ENCODE results near the gene ZNF93. TPM values are rescaled to one million over a fixed set of nuclear protein-coding genes. Genes with fewer than 3 reads are reported as not detected.

Gene ZNF93
- total and polyA plus RNA-seq, 2 of the 8 experiments (the other 6 are each of a cell fraction or from before 2014, with no cell fraction given), result 40.8 to 61.8 TPM

- Histone ChIP-seq H2BK5ac (ENCODE audit: low read depth, low read length) (no peak overlapping the region), H4K20me1 (replicated peaks in 1 of 2; ENCODE audit: control insufficient read depth in 1 of 2, insufficient read depth in 2 of 2, low read length in 2 of 2) (peaks cover 16 to 18% of the 10 kb centered on the region in 2 experiments), H3K9me3 (ENCODE audit: insufficient read depth in 2 of 2, low read depth in 1 of 2, low read length in 1 of 2) (no peaks in the 10 kb centered on the region), H3K14ac (ENCODE audit: insufficient read length) (no peak overlapping the region), H3K36me3 (ENCODE audit: control insufficient read depth in 2 of 4, insufficient read depth in 4 of 4, low read length in 3 of 4) (peaks cover 3 to 10% (median 5%) of the 10 kb centered on the region in 4 experiments; a peak in 4 of 8 replicates), H3K23me2 (ENCODE audit: low read depth, low read length) (no peaks in the 10 kb centered on the region), H2AK5ac (ENCODE audit: low read depth, low read length) (no peak overlapping the region), H3K56ac (replicated peaks; ENCODE audit: insufficient read length, low read depth, low read length) (no peak overlapping the region), H3K4me2 (ENCODE audit: insufficient read depth in 1 of 2, low read depth in 2 of 2, low read length in 2 of 2) (no peak overlapping the region), H3K9ac (replicated peaks in 1 of 4; ENCODE audit: extremely low read depth in 1 of 4, low read depth in 3 of 4, low read length in 3 of 4) (no peak overlapping the region; a peak in 1 of 7 replicates), H3K18ac (ENCODE audit: extremely low read depth, low read length) (no peak overlapping the region), H3K4me1 (replicated peaks in 1 of 4; ENCODE audit: control insufficient read depth in 3 of 4, insufficient read depth in 4 of 4, low read length in 3 of 4) (peaks cover 0 to 3% (median 1%) of the 10 kb centered on the region in 4 experiments; a peak in 3 of 7 replicates), H2BK12ac (ENCODE audit: low read depth, low read length) (no peak overlapping the region), H2BK15ac (ENCODE audit: low read length) (no peak overlapping the region), H3K27ac (ENCODE audit: low read depth, low read length) (no peak overlapping the region), H2BK120ac (replicated peaks; ENCODE audit: low read depth, low read length) (no peak overlapping the region), H3K79me2 (ENCODE audit: control insufficient read depth in 1 of 2, insufficient read depth in 2 of 2, low read length in 2 of 2) (peaks cover 36 to 99% of the 10 kb centered on the region in 2 experiments), H2AFZ (ENCODE audit: low read length) (no peak overlapping the region), H4K91ac (replicated peaks; ENCODE audit: insufficient read length, low read length) (no peak overlapping the region), H3K4me3 (ENCODE audit: extremely low read depth in 1 of 4, insufficient read depth in 2 of 4, low read depth in 3 of 4, low read length in 4 of 4) (no peak overlapping the region), H4K8ac (ENCODE audit: extremely low read depth, insufficient read depth, low read length) (no peak overlapping the region), H2BK20ac (ENCODE audit: low read length) (no peak overlapping the region), H3K27me3 (replicated peaks in 1 of 4; ENCODE audit: control insufficient read depth in 3 of 4, extremely low read depth in 1 of 4, insufficient read depth in 3 of 4, low read length in 3 of 4) (no peaks in the 10 kb centered on the region), H3K79me1 (ENCODE audit: low read depth, low read length) (no peaks in the 10 kb centered on the region), H3K4ac (replicated peaks; ENCODE audit: insufficient read length, low read depth, low read length) (no peak overlapping the region), H3K23ac (ENCODE audit: insufficient read length) (no peak overlapping the region), H4K5ac (ENCODE audit: insufficient read length, low read depth, low read length) (no peak overlapping the region)
- DNase-seq (ENCODE audit: low read depth in 1 of 2, low spot score in 2 of 2) (no peak), FAIRE-seq (no peak)
- 100% methylated on average over 2 of the region's 2 CpGs; no CpG with 5 or more reads in 1 of the 2 experiments for WGBS, 2 experiments (ENCODE audit: extremely low coverage in 1 of 2, insufficient coverage in 1 of 2, insufficient read length in 1 of 2, insufficient replicate concordance in 2 of 2, low coverage in 1 of 2, low lambda C conversion rate in 2 of 2, missing lambda C conversion rate in 1 of 2)
- CTCF ChIA-PET (ENCODE audit: partially characterized antibody), result no interaction called here
- POLR2A ChIA-PET (ENCODE audit: partially characterized antibody), result interaction anchor here (9.9 kb wide), 1 partner anchor 9 kb away, joined by 127 read pairs; the partner anchor contains the start of gene ZNF93
Observed at GRCh38 chr19:19909654-19910053, 8.9 kb downstream of the ZNF93 start.

Measured in H1 (cell line).